OCI-LY1 (cell line): Measurements from ENCODE around the gene TRAF6.
A peak's percentile ranks its signal among the peaks of the same experiment; 100 is the strongest.
"Not testable (repeated sequence)": the region's sequence is repeated elsewhere in the genome, so short reads cannot be mapped to it uniquely, and the experiment has no call there.

ENCODE experiments used
- H2AFZ ChIP-seq: fragments of 200-600 bp; sonication (generic), shearing (Covaris generic); 2 replicates; pipeline ENCODE4 v1.6.0; 2014; ENCODE audit warnings: antibody characterized with exemption, mild to moderate bottlenecking, low read length
- H3F3A ChIP-seq: fragments of 200-600 bp; sonication (generic), shearing (Covaris generic); 2 replicates; pipeline ENCODE4 v1.6.0; 2014; ENCODE audit warnings: mild to moderate bottlenecking, antibody characterized with exemption, low read length, moderate library complexity; ENCODE audit not compliant: insufficient read depth
- H3K27ac ChIP-seq: fragments of 200-600 bp; sonication (generic); 2 replicates; pipeline ENCODE4 v1.5.1; 2014; ENCODE audit warnings: low read length, mixed run types, mild to moderate bottlenecking, low read depth; ENCODE audit not compliant: poor library complexity, severe bottlenecking
- H3K27me3 ChIP-seq: fragments of 200-600 bp; sonication (generic); 2 replicates; pipeline ENCODE4 v1.6.0; 2014; ENCODE audit warnings: antibody characterized with exemption, mild to moderate bottlenecking, low read length, moderate library complexity; ENCODE audit not compliant: insufficient read depth
- H3K36me3 ChIP-seq: fragments of 200-600 bp; sonication (generic); 2 replicates; pipeline ENCODE4 v1.6.1; 2014; ENCODE audit warnings: mild to moderate bottlenecking, antibody characterized with exemption, low read length, moderate library complexity, mixed read lengths; ENCODE audit not compliant: insufficient read depth
- H3K4me1 ChIP-seq: fragments of 200-600 bp; sonication (generic); 2 replicates; pipeline ENCODE4 v1.5.1; 2014; ENCODE audit warnings: mild to moderate bottlenecking, low read length, moderate library complexity; ENCODE audit not compliant: insufficient read depth, severe bottlenecking
- H3K4me2 ChIP-seq: fragments of 200-600 bp; sonication (generic), shearing (Covaris generic); 2 replicates; pipeline ENCODE4 v1.6.1; 2014; ENCODE audit warnings: low read length
- H3K4me3 ChIP-seq: fragments of 200-600 bp; sonication (generic); 2 replicates; pipeline ENCODE4 v1.5.1; 2014; ENCODE audit warnings: low read length, low read depth, mild to moderate bottlenecking, mixed read lengths; ENCODE audit not compliant: poor library complexity, severe bottlenecking
- H3K79me2 ChIP-seq: fragments of 200-600 bp; shearing (Covaris generic); 2 replicates; pipeline ENCODE4 v1.6.1; 2016; ENCODE audit warnings: mixed run types, low read length, mixed read lengths; ENCODE audit not compliant: insufficient read depth
- H3K9ac ChIP-seq: fragments of 200-600 bp; sonication (generic), shearing (Covaris generic); 2 replicates; pipeline ENCODE4 v1.6.1; 2014; ENCODE audit warnings: mild to moderate bottlenecking, low read length, mixed read lengths
- H3K9me2 ChIP-seq: fragments of 200-600 bp; sonication (generic), shearing (Covaris generic); 2 replicates; pipeline ENCODE4 v1.6.1; 2014; ENCODE audit warnings: low read depth, mild to moderate bottlenecking, low read length, mixed read lengths
- H3K9me3 ChIP-seq: fragments of 200-600 bp; shearing (Covaris generic); 2 replicates; pipeline ENCODE4 v1.6.1; 2014; ENCODE audit warnings: low read length, mixed read lengths
- H4K20me1 ChIP-seq: fragments of 200-600 bp; sonication (generic), shearing (Covaris generic); 2 replicates; pipeline ENCODE4 v1.6.0; 2016; ENCODE audit warnings: mild to moderate bottlenecking, low read length; ENCODE audit not compliant: insufficient read depth
- EZH2 ChIP-seq: fragments of 200-600 bp; sonication (generic), shearing (Covaris generic); IDR thresholded peaks from 2 replicates; pipeline ENCODE4 v1.8.0; 2017; ENCODE audit warnings: borderline replicate concordance, mixed run types, mild to moderate bottlenecking, antibody characterized with exemption, low read length, moderate library complexity, mixed read lengths
- TF ChIP-seq, protein P1 (sequence below): fragments of 200-600 bp; sonication (generic), shearing (Covaris generic); IDR thresholded peaks from 2 replicates; pipeline ENCODE4 v1.5.1; 2017; ENCODE audit warnings: mild to moderate bottlenecking, antibody characterized with exemption, low read length, moderate library complexity, mixed read lengths

The TRAF6 gene

DNA sequence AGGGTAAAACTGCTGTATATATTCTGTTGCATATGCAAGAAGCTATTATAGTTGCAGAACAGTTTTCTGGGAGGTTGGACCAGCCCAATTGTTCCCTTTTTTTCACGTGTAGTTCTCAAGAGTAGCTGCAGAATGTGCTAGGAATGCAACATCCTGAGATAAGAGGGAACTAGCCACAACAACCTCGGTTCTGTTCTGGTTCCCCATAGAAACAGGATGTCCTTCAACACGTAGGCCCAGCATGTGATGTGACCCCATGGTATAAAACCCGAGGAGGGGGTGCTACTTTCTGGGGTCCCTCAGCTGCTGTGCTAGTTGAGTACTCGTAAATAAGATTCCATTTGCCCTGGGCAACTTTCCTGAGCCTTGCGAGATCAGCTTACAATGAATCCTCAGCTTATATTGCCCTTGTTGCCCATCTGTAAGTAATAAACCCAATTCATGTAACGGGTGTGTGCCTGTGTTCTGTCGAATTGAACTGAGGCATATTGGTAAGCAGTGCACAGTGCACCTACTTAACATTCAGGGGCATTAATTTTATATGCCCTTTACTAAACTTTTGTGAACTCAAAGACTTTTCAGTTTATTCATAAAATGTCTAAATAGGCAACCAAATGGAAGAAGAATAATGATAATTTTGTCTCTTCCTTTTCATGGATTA lies 23.0 kb upstream of the TRAF6 start:
- no peaks in the 10 kb centered on the region for H3K9me3 ChIP-seq
- H3K4me1 ChIP-seq: no peaks in the 10 kb centered on the region
- no peaks in the 10 kb centered on the region for H3K79me2 ChIP-seq
- H3K9me2 ChIP-seq: no peaks in the 10 kb centered on the region
- H3K4me3 ChIP-seq: no peak overlapping the region
- no peak overlapping the region for H3K27ac ChIP-seq
- no peak overlapping the region for H3K9ac ChIP-seq
- H4K20me1 ChIP-seq: no peaks in the 10 kb centered on the region
- no peak overlapping the region for H2AFZ ChIP-seq
- no peak overlapping the region for H3K4me2 ChIP-seq
- H3K27me3 ChIP-seq: no peaks in the 10 kb centered on the region
- no peaks in the 10 kb centered on the region for H3K36me3 ChIP-seq
- TF ChIP-seq EZH2: no peak
- H3F3A ChIP-seq: no peaks in the 10 kb centered on the region

DNA sequence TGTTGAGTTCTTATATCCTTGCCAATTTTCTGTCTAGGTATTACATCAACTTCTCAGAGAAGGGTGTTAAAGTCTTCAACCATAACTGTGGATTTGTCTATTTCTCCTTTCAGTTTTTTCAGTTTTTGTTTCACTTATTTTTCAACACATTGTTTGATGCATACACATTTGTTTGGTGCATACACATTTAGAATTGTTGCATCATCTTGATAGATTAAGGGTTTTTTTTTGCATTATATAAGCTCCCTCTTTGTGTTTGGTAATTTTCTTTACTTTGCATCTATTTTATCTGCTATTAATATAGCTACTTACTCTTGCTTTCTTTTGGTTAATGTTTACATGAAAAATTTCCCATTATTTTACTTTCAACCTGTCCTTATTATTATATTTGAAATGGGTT lies 20.8 kb upstream of the TRAF6 start:
- H3K9ac ChIP-seq: no peak overlapping the region
- no peaks in the 10 kb centered on the region for H3F3A ChIP-seq
- no peaks in the 10 kb centered on the region for H3K36me3 ChIP-seq
- H3K79me2 ChIP-seq: no peaks in the 10 kb centered on the region
- no peaks in the 10 kb centered on the region for H3K4me1 ChIP-seq
- no peaks in the 10 kb centered on the region for H3K9me2 ChIP-seq
- H3K4me3 ChIP-seq: no peak overlapping the region
- TF ChIP-seq, protein P1, sequence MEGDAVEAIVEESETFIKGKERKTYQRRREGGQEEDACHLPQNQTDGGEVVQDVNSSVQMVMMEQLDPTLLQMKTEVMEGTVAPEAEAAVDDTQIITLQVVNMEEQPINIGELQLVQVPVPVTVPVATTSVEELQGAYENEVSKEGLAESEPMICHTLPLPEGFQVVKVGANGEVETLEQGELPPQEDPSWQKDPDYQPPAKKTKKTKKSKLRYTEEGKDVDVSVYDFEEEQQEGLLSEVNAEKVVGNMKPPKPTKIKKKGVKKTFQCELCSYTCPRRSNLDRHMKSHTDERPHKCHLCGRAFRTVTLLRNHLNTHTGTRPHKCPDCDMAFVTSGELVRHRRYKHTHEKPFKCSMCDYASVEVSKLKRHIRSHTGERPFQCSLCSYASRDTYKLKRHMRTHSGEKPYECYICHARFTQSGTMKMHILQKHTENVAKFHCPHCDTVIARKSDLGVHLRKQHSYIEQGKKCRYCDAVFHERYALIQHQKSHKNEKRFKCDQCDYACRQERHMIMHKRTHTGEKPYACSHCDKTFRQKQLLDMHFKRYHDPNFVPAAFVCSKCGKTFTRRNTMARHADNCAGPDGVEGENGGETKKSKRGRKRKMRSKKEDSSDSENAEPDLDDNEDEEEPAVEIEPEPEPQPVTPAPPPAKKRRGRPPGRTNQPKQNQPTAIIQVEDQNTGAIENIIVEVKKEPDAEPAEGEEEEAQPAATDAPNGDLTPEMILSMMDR: no peak
- TF ChIP-seq EZH2: no peak
- no peak overlapping the region for H2AFZ ChIP-seq
- H4K20me1 ChIP-seq: no peaks in the 10 kb centered on the region
- no peaks in the 10 kb centered on the region for H3K27me3 ChIP-seq
- no peaks in the 10 kb centered on the region for H3K9me3 ChIP-seq
- no peak overlapping the region for H3K4me2 ChIP-seq
- H3K27ac ChIP-seq: no peak overlapping the region

DNA sequence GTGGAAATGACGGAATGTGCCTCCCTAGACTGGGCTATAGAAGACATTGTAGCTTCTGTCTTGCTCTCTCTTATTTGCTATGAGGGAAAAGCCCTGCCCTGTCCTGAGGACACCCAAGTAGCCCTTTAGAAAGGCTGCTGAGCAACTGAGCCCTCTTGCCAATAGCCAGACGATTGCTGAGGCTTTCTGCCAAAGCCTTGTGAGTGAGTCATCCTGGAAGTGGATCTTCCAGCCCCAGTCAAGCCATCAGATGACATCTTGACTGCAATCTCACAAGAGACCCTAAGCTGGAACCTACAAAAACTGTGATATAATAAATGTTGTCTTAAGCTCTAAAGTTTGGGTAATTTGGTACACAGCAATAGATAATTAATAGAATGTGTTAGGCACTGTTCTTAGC lies 3.9 kb upstream of the TRAF6 start:
- Histone ChIP-seq H3K27ac (no peak overlapping the region), H3K27me3 (no peaks in the 10 kb centered on the region), H4K20me1 (no peaks in the 10 kb centered on the region), H3K4me2 (no peak overlapping the region), H3F3A (no peaks in the 10 kb centered on the region), H3K4me3 (no peak overlapping the region), H3K79me2 (peaks cover 5% of the 10 kb centered on the region), H3K36me3 (no peaks in the 10 kb centered on the region), H2AFZ (no peak overlapping the region), H3K9me3 (no peaks in the 10 kb centered on the region), H3K4me1 (peaks cover 9% of the 10 kb centered on the region), H3K9me2 (no peaks in the 10 kb centered on the region), H3K9ac (no peak overlapping the region)
- TF ChIP-seq, protein P1: no peak
- TF ChIP-seq EZH2: no peak

GRCh38 chr11:36512016-36512415 lies 1.9 kb upstream of the TRAF6 start:
- H2AFZ ChIP-seq: no peak overlapping the region
- no peaks in the 10 kb centered on the region for H4K20me1 ChIP-seq
- no peaks in the 10 kb centered on the region for H3K9me3 ChIP-seq
- no peaks in the 10 kb centered on the region for H3K36me3 ChIP-seq
- no peak overlapping the region for H3K27ac ChIP-seq
- TF ChIP-seq, protein P1: no peak
- TF ChIP-seq EZH2: no peak
- H3K4me2 ChIP-seq: no peak overlapping the region
- H3K4me1 ChIP-seq: peaks cover 19% of the 10 kb centered on the region
- peaks cover 17% of the 10 kb centered on the region for H3K79me2 ChIP-seq
- no peak overlapping the region for H3K4me3 ChIP-seq
- H3F3A ChIP-seq: no peaks in the 10 kb centered on the region
- H3K27me3 ChIP-seq: no peaks in the 10 kb centered on the region
- no peak overlapping the region for H3K9ac ChIP-seq
- H3K9me2 ChIP-seq: no peaks in the 10 kb centered on the region

DNA sequence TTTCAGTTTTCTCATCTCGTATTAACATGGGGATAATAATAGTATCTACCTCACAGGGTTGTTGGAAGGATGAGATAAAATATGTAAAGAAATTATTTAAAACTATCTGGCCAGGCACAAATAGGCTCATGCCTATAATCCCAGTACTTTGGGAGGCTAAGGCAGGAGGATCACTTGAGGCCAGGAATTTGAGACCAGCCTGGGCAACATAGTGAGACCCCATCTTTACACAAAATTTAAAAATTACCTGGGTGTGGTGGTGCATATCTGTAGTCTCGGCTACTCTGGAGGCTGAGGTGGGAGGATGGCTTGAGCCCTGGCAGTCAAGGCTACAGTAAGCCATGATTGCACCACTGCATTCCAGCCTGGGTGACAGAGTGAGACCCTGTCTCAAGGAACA lies 990 bp upstream of the TRAF6 start:
- Histone ChIP-seq H3K4me3 (peak overlapping the region; percentile 93), H3K4me1 (peaks cover 19% of the 10 kb centered on the region), H3K4me2 (peak overlapping the region; percentile 93; the same call in 1 of the 2 replicates), H3K79me2 (peaks cover 17% of the 10 kb centered on the region), H2AFZ (peak overlapping the region; percentile 99; the same call in 1 of the 2 replicates)
- not testable (repeated sequence) for H3K27ac ChIP-seq, H3K9me2 ChIP-seq, H4K20me1 ChIP-seq, H3K9ac ChIP-seq, H3K27me3 ChIP-seq, H3F3A ChIP-seq, H3K36me3 ChIP-seq, H3K9me3 ChIP-seq
